Panc1 (cell line): ENCODE measurements around the gene TBC1D2. TPM values are rescaled to one million over a fixed set of nuclear protein-coding genes. Genes with fewer than 3 reads are reported as not detected.

ENCODE experiments used
- ATAC-seq: fragments of 200-7000 bp; cut with Tn5 transposase; 2 replicates; pipeline ENCODE4 v1.9.1; 2020; ENCODE audit warnings: mild to moderate bottlenecking, moderate library complexity
- BruUV-seq: library from RNA; stranded (reverse); fragments of 400-500 nt; replicated peaks from 2 replicates; lab custom pipeline; 2021; lab: Mats Ljungman, UMichigan
- CTCF ChIA-PET: fragments of 300-600 bp; sonication (Branson Sonifier 250); formaldehyde crosslinking; loops from one replicate; lab custom pipeline; 2022; ENCODE audit warnings: antibody characterized with exemption; lab: Charles Lee
- POLR2A ChIA-PET: fragments of 300-600 bp; sonication (Branson Sonifier 250); formaldehyde crosslinking; loops from one replicate; lab custom pipeline; 2022; ENCODE audit warnings: antibody characterized with exemption; lab: Charles Lee
- DNase-seq: peaks from one replicate; pipeline ENCODE4 v3.0.0-alpha.2; 2010; ENCODE audit warnings: low read depth, low spot score
- H3K27ac ChIP-seq: 2 replicates; pipeline ENCODE4 v1.5.1; 2011; ENCODE audit warnings: mild to moderate bottlenecking, low read length, inconsistent platforms
- H3K27me3 ChIP-seq: fragments of 200-500 bp; sonication (Bioruptor generic); 2 replicates; pipeline ENCODE4 v1.6.0; 2014; ENCODE audit warnings: low read length, inconsistent platforms; ENCODE audit not compliant: control insufficient read depth, insufficient read depth
- H3K36me3 ChIP-seq: fragments of 200-500 bp; sonication (Bioruptor generic); 2 replicates; pipeline ENCODE4 v1.5.1; 2014; ENCODE audit warnings: inconsistent platforms, mild to moderate bottlenecking, low read length, moderate library complexity; ENCODE audit not compliant: control insufficient read depth, insufficient read depth
- H3K4me1 ChIP-seq: 2 replicates; pipeline ENCODE4 v1.5.1; 2011; ENCODE audit warnings: inconsistent platforms, mild to moderate bottlenecking, low read length, moderate library complexity; ENCODE audit not compliant: control insufficient read depth, insufficient read depth
- H3K4me3 ChIP-seq, 2 experiments: 2 replicates each; pipeline ENCODE4 v1.5.1; 2011 to 2012; ENCODE audit warnings: low read depth in 2 of 2, low read length in 2 of 2, mild to moderate bottlenecking in 2 of 2, inconsistent platforms in 1 of 2, moderate library complexity in 1 of 2
- H3K9me3 ChIP-seq: fragments of 200-500 bp; sonication (Bioruptor generic); 2 replicates; pipeline ENCODE4 v1.5.1; 2014; ENCODE audit warnings: low read depth, mild to moderate bottlenecking, inconsistent platforms, low read length, moderate library complexity; ENCODE audit not compliant: control insufficient read depth, insufficient read depth
- CTCF ChIP-seq: fragments of 450-650 bp; IDR thresholded peaks from 2 replicates; pipeline ENCODE4 v1.5.1; 2017; ENCODE audit warnings: mild to moderate bottlenecking
- POLR2AphosphoS5 ChIP-seq: IDR thresholded peaks from 2 replicates; pipeline ENCODE4 v1.6.1; 2012; ENCODE audit warnings: mild to moderate bottlenecking, low read depth, low read length, moderate library complexity
- REST ChIP-seq, 2 experiments: IDR thresholded peaks; 2 replicates each; pipeline ENCODE4 v1.6.1; 2011 to 2012; ENCODE audit warnings: low read depth in 2 of 2, control low read depth in 1 of 2, low read length in 1 of 2, mild to moderate bottlenecking in 1 of 2, moderate library complexity in 1 of 2; ENCODE audit not compliant: insufficient read depth in 1 of 2
- SIN3A ChIP-seq: IDR thresholded peaks from 2 replicates; pipeline ENCODE4 v1.6.1; 2012; ENCODE audit warnings: low read depth, mild to moderate bottlenecking, low read length, moderate library complexity, borderline replicate concordance; ENCODE audit not compliant: insufficient read depth
- TCF7L2 ChIP-seq: IDR thresholded peaks from 2 replicates; pipeline ENCODE4 v1.6.1; 2011; ENCODE audit warnings: mild to moderate bottlenecking, low read depth, low read length, inconsistent platforms
- in situ Hi-C: cut with HindIII; loops from 2 replicates; pipeline ENCODE4 v1.10.0; 2016; ENCODE audit warnings: low sequenced_read_pairs, low pct_unique_long_range_greater_than_20kb
- intact Hi-C: fragments of 100-400 bp; cut with micrococcal nuclease; formaldehyde crosslinking; loops from one replicate; pipeline ENCODE4 v1.10.0; 2022; ENCODE audit not compliant: unreplicated experiment
- total RNA-seq: library from RNA; stranded (reverse); gene quantifications from one replicate; pipeline ENCODE4 v1.2.1, GENCODE V29; 2021; ENCODE audit not compliant: unreplicated experiment

Gene TBC1D2
- total RNA-seq, 1 experiment from 2014 or later: 2.4 TPM

GRCh38 chr9:98251551-98251950, 3.9 kb downstream of the TBC1D2 start:
- ChIA-PET CTCF (no interaction called here), POLR2A (no interaction called here)
- Histone ChIP-seq H3K9me3 (no peaks in the 10 kb centered on the region), H3K27ac (no peak overlapping the region), H3K36me3 (no peaks in the 10 kb centered on the region; the same call in 1 of the 2 replicates), H3K4me3 (no peak overlapping the region), H3K27me3 (no peaks in the 10 kb centered on the region), H3K4me1 (peaks cover 17% of the 10 kb centered on the region; the same call in 1 of the 2 replicates)
- no peak for TF ChIP-seq REST (IDR thresholded peaks at IDR 0.05; ENCODE audit: insufficient read depth in 1 of 2, low read depth in 2 of 2, low read length in 1 of 2)
- no peak for TF ChIP-seq TCF7L2
- DNase-seq: no peak
- no TSS peak for BruUV-seq
- in situ Hi-C loops: no loop called here
- intact Hi-C loops: no loop called here
- ATAC-seq: peak; percentile 59

- no peaks in the 10 kb centered on the region for H3K9me3 ChIP-seq
- no peaks in the 10 kb centered on the region for H3K36me3 ChIP-seq
- TF ChIP-seq SIN3A (no peak), REST (IDR thresholded peaks at IDR 0.05; ENCODE audit: insufficient read depth in 1 of 2, low read depth in 2 of 2, low read length in 1 of 2) (no peak), TCF7L2 (no peak), CTCF (no peak), POLR2AphosphoS5 (no peak)
- no peak for DNase-seq
- BruUV-seq: no TSS peak
- H3K4me1 ChIP-seq: peaks cover 16% of the 10 kb centered on the region; the same call in 1 of the 2 replicates
- ChIA-PET POLR2A (no interaction called here), CTCF (no interaction called here)
- no peak overlapping the region for H3K4me3 ChIP-seq
- intact Hi-C loops: no loop called here
- in situ Hi-C loops: no loop called here
- no peak for ATAC-seq
- H3K27ac ChIP-seq: no peak overlapping the region
- H3K27me3 ChIP-seq: no peaks in the 10 kb centered on the region
Observed at GRCh38 chr9:98249771-98250170, 5.7 kb downstream of the TBC1D2 start.
